Measurements from ENCODE around the gene PRR3. TPM values are rescaled to one million over a fixed set of nuclear protein-coding genes. Genes with fewer than 3 reads are reported as not detected.

PRR3 gene
- total and polyA plus RNA-seq, 2 experiments from 2014 or later: 10.9 to 15.2 TPM

DNA sequence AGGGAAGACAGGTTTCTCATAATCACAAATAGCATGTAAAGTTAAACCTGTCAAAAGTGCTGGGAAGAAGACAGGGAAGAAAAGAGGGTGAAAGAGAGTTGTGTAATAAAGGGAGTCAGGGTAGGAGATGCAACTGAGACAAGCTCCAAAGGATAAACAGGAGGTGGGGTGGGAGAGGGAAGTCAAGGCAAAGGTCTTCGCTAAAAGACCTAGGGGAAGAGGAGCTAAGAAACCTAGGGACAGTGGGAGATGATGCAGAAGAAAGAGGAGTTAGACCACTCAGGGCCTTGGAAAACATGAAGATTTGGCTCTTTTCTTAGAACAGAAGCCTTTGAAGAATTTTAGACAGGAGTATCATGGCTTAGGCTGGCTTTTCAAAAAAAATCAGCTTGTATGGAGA is 7.0 kb downstream of the PRR3 start:
- H3F3A ChIP-seq (replicated peaks; ENCODE audit: low read depth): peaks cover 10% of the 10 kb centered on the region; the same call in 1 of the 2 replicates
- H3K27me3 ChIP-seq (ENCODE audit: insufficient read depth): no peaks in the 10 kb centered on the region
- ATAC-seq (no peak), DNase-seq (ENCODE audit: low spot score) (no peak)
- no peaks in the 10 kb centered on the region for H3K4me1 Mint-ChIP-seq
- H3K36me3 Mint-ChIP-seq (ENCODE audit: low read depth): peaks cover 36% of the 10 kb centered on the region
- no peak overlapping the region for H3K4me3 Mint-ChIP-seq
- no peak for TF ChIP-seq CREB1 (CRISPR knock-in tag; IDR thresholded peaks at IDR 0.05; ENCODE audit: low read depth)
- TF ChIP-seq, protein P1, sequence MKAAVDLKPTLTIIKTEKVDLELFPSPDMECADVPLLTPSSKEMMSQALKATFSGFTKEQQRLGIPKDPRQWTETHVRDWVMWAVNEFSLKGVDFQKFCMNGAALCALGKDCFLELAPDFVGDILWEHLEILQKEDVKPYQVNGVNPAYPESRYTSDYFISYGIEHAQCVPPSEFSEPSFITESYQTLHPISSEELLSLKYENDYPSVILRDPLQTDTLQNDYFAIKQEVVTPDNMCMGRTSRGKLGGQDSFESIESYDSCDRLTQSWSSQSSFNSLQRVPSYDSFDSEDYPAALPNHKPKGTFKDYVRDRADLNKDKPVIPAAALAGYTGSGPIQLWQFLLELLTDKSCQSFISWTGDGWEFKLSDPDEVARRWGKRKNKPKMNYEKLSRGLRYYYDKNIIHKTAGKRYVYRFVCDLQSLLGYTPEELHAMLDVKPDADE (IDR thresholded peaks at IDR 0.05): no peak
- TF ChIP-seq, protein P2, sequence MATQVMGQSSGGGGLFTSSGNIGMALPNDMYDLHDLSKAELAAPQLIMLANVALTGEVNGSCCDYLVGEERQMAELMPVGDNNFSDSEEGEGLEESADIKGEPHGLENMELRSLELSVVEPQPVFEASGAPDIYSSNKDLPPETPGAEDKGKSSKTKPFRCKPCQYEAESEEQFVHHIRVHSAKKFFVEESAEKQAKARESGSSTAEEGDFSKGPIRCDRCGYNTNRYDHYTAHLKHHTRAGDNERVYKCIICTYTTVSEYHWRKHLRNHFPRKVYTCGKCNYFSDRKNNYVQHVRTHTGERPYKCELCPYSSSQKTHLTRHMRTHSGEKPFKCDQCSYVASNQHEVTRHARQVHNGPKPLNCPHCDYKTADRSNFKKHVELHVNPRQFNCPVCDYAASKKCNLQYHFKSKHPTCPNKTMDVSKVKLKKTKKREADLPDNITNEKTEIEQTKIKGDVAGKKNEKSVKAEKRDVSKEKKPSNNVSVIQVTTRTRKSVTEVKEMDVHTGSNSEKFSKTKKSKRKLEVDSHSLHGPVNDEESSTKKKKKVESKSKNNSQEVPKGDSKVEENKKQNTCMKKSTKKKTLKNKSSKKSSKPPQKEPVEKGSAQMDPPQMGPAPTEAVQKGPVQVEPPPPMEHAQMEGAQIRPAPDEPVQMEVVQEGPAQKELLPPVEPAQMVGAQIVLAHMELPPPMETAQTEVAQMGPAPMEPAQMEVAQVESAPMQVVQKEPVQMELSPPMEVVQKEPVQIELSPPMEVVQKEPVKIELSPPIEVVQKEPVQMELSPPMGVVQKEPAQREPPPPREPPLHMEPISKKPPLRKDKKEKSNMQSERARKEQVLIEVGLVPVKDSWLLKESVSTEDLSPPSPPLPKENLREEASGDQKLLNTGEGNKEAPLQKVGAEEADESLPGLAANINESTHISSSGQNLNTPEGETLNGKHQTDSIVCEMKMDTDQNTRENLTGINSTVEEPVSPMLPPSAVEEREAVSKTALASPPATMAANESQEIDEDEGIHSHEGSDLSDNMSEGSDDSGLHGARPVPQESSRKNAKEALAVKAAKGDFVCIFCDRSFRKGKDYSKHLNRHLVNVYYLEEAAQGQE (IDR thresholded peaks at IDR 0.05; ENCODE audit: unreplicated experiment): no peak
- TF ChIP-seq EZH2 (IDR thresholded peaks at IDR 0.05; ENCODE audit: low read depth, unreplicated experiment): no peak
- TF ChIP-seq NANOG (IDR thresholded peaks at IDR 0.05; ENCODE audit: borderline replicate concordance): no peak
- no peak for TF ChIP-seq ZNF114 (CRISPR knock-in tag; IDR thresholded peaks at IDR 0.05)
- peaks cover 21% of the 10 kb centered on the region; the same call in 1 of the 2 replicates for H4K20me1 ChIP-seq (replicated peaks; ENCODE audit: insufficient read depth)
- peaks cover 16% of the 10 kb centered on the region for H3K79me2 ChIP-seq (replicated peaks; ENCODE audit: insufficient read depth)
- H3K27ac Mint-ChIP-seq: no peak overlapping the region
- peaks cover 10% of the 10 kb centered on the region for H3K27me3 Mint-ChIP-seq (ENCODE audit: insufficient read depth, low read depth, poor library complexity)
- no peak overlapping the region for H3K27ac ChIP-seq (ENCODE audit: low read depth)
- H2AFZ ChIP-seq: no peak overlapping the region
- H3K36me3 ChIP-seq (ENCODE audit: insufficient read depth): 0 out of 2 replicates have a peak, but pooled peaks cover 4% of the 10 kb centered on the region
- no peaks in the 10 kb centered on the region for H3K9me3 Mint-ChIP-seq
- H3K9me2 ChIP-seq (ENCODE audit: insufficient read depth): no peaks in the 10 kb centered on the region
- H3K4me1 ChIP-seq (ENCODE audit: insufficient read depth): no peaks in the 10 kb centered on the region
- H3K4me2 ChIP-seq: no peak overlapping the region
- H3K4me3 ChIP-seq: no peak overlapping the region

DNA sequence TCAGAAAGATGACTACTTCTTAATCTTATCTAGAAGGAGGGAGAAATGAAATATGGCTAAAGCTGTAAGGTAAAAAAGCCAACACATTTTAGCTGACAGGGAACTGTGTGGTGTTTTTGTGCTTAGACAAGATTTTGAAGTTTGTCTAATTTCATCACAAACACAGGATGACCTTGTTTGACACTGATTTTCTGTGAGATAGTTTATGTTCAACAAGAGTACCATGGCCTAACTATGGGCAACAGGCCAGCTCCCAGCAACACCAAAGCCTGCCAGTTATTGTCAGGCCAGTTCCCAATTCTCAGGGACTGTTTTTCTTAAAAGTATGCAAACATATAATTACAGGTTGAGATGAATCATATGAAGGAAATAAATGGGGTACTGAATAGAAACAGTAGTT is 8.7 kb downstream of the PRR3 start:
- ATAC-seq (no peak), DNase-seq (ENCODE audit: low spot score) (no peak)
- Mint-ChIP-seq H3K36me3 (ENCODE audit: low read depth) (peaks cover 28% of the 10 kb centered on the region), H3K27me3 (ENCODE audit: insufficient read depth, low read depth, poor library complexity) (peaks cover 8% of the 10 kb centered on the region), H3K27ac (no peak overlapping the region), H3K4me3 (peak overlapping the region; percentile 6; the same call in 1 of the 3 replicates), H3K9me3 (no peaks in the 10 kb centered on the region), H3K4me1 (peaks cover 6% of the 10 kb centered on the region)
- peaks cover 18% of the 10 kb centered on the region; the same call in 1 of the 2 replicates for H4K20me1 ChIP-seq (replicated peaks; ENCODE audit: insufficient read depth)
- H3K9me2 ChIP-seq (ENCODE audit: insufficient read depth): no peaks in the 10 kb centered on the region
- H3K4me1 ChIP-seq (ENCODE audit: insufficient read depth): no peaks in the 10 kb centered on the region
- H3K27me3 ChIP-seq (ENCODE audit: insufficient read depth): peaks cover 6% of the 10 kb centered on the region; the same call in 1 of the 2 replicates
- H3F3A ChIP-seq (replicated peaks; ENCODE audit: low read depth): peaks cover 10% of the 10 kb centered on the region; the same call in 1 of the 2 replicates
- no peak overlapping the region for H3K4me2 ChIP-seq
- peaks cover 2% of the 10 kb centered on the region; the same call in 1 of the 2 replicates for H3K79me2 ChIP-seq (replicated peaks; ENCODE audit: insufficient read depth)
- H3K27ac ChIP-seq (ENCODE audit: low read depth): peak overlapping the region; percentile 45; the same call in 1 of the 2 replicates
- 0 out of 2 replicates have a peak, but pooled peaks cover 4% of the 10 kb centered on the region for H3K36me3 ChIP-seq (ENCODE audit: insufficient read depth)
- no peak overlapping the region for H2AFZ ChIP-seq
- H3K4me3 ChIP-seq: no peak overlapping the region
- TF ChIP-seq, protein P1 (IDR thresholded peaks at IDR 0.05): no peak
- TF ChIP-seq, protein P3, sequence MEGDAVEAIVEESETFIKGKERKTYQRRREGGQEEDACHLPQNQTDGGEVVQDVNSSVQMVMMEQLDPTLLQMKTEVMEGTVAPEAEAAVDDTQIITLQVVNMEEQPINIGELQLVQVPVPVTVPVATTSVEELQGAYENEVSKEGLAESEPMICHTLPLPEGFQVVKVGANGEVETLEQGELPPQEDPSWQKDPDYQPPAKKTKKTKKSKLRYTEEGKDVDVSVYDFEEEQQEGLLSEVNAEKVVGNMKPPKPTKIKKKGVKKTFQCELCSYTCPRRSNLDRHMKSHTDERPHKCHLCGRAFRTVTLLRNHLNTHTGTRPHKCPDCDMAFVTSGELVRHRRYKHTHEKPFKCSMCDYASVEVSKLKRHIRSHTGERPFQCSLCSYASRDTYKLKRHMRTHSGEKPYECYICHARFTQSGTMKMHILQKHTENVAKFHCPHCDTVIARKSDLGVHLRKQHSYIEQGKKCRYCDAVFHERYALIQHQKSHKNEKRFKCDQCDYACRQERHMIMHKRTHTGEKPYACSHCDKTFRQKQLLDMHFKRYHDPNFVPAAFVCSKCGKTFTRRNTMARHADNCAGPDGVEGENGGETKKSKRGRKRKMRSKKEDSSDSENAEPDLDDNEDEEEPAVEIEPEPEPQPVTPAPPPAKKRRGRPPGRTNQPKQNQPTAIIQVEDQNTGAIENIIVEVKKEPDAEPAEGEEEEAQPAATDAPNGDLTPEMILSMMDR (conservative IDR thresholded peaks at IDR 0.05; ENCODE audit: low read depth in 2 of 2): no peak
- TF ChIP-seq, protein P2 (IDR thresholded peaks at IDR 0.05; ENCODE audit: unreplicated experiment): no peak
- no peak for TF ChIP-seq EZH2phosphoT487 (IDR thresholded peaks at IDR 0.05; ENCODE audit: unreplicated experiment)
- TF ChIP-seq ZNF114 (CRISPR knock-in tag; IDR thresholded peaks at IDR 0.05): no peak
- no peak for TF ChIP-seq POLR2AphosphoS5 (IDR thresholded peaks at IDR 0.05; ENCODE audit: low read depth)
- no peak for TF ChIP-seq ZNF331 (CRISPR knock-in tag; IDR thresholded peaks at IDR 0.05; ENCODE audit: low read depth)
- TF ChIP-seq CREB1 (CRISPR knock-in tag; IDR thresholded peaks at IDR 0.05; ENCODE audit: low read depth): no peak
- TF ChIP-seq STAT1 (IDR thresholded peaks at IDR 0.05; ENCODE audit: unreplicated experiment): no peak
- no peak for TF ChIP-seq EZH2 (IDR thresholded peaks at IDR 0.05; ENCODE audit: low read depth, unreplicated experiment)
